ENCODE measurements around the gene OSBP2.

The OSBP2 gene

DNA sequence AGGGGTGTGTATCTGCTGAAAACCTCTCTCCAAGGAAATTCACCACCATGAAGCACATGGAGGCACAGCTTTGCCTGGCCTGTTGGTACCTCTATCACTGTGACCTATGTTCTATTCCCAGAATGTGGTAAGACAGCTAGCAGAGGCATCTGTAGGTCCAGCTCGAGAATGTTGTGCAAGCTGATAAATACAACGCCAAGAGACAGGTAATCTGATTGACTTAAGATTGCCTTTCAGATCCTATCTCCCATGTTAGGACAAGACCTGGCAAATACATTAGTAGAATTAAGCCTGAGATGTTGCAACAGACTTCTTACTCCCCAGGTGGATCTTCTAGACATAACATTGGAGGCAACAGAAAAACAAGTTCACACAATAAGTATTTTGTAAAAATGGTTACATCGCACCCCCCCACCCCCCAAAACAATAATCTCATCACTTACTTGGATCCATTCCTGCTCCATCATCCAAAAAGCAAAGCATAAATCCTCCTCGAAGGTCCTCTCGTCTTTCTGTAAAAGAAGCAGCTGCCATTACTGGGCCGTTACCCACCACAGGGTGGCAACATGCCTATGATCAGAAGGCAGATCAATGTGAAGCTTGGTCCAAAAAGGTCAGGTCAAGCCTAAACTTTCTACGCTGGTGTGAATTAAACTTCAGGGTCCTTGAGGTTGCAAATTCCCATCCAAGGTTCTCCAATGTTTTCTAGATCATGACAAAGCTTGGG lies 255.4 kb downstream of the OSBP2 start:
- DNase-seq, result no peak

DNA sequence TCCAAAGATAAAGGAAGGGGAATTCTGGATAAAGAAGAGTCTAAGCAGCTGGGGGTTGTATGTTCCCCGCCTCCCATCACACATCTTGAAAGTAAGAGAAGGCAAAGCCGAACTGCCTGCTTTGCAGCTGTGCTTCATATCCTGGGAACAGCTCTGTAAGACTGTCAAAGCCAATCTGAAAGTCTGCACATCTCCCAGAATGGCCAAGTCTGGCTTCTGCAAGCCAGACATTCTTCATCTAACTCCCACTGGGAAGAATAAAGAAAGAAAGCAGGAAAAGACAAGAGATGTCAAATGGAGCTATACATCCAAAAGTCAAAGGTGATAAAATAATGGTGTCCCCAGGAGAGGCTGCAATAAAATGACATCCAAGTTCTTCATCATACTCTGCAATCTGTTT lies 258.5 kb downstream of the OSBP2 start:
- DNase-seq, result no peak

DNA sequence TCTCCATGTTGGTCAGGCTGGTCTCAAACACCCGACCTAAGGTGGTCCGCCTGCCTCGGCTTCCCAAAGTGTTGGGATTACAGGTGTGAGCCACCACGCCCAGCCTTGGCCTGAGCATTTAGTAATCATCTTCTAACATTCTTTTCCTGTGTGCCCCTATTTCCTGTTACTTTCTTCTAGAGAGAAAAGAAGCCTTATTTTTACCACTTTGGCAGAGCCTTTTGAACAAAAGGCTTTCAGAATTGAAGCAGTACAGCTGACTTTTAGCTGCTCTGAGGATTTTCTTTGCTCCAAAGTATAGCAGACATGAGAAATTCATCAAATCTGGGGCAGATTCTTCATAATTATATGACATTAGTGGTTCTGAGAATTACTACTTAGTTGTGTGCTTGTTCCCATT lies 260.5 kb downstream of the OSBP2 start:
- no peak for DNase-seq
